GM23338 (cell line): Measurements from ENCODE around the gene UPF1. TPM values are rescaled to one million over a fixed set of nuclear protein-coding genes. Genes with fewer than 3 reads are reported as not detected.

Source experiments
- ATAC-seq: fragments of 200-7000 bp; cut with Tn5 transposase; 3 replicates; pipeline ENCODE4 v1.9.1; 2020
- DNase-seq: peaks from one replicate; pipeline ENCODE4 v3.0.0-alpha.2; 2015; ENCODE audit warnings: low spot score
- H2AFZ ChIP-seq: fragments of 200-600 bp; sonication (generic); 2 replicates; pipeline ENCODE4 v1.8.0; 2016; ENCODE audit warnings: antibody characterized with exemption, mild to moderate bottlenecking, moderate library complexity
- H3F3A ChIP-seq: fragments of 200-600 bp; sonication (generic); replicated peaks from 2 replicates; pipeline ENCODE4 v1.8.0; 2017; ENCODE audit warnings: antibody characterized with exemption, mixed run types, low read depth
- H3K27ac ChIP-seq: fragments of 200-600 bp; sonication (generic); 2 replicates; pipeline ENCODE4 v1.6.1; 2016; ENCODE audit warnings: low read depth
- H3K27me3 ChIP-seq: fragments of 200-600 bp; sonication (generic); 2 replicates; pipeline ENCODE4 v1.8.0; 2016; ENCODE audit warnings: mild to moderate bottlenecking, mixed run types, moderate library complexity; ENCODE audit not compliant: insufficient read depth
- H3K36me3 ChIP-seq: fragments of 200-600 bp; sonication (generic); 2 replicates; pipeline ENCODE4 v1.8.0; 2016; ENCODE audit warnings: mild to moderate bottlenecking; ENCODE audit not compliant: insufficient read depth
- H3K4me1 ChIP-seq: fragments of 200-600 bp; sonication (generic); 2 replicates; pipeline ENCODE4 v1.8.0; 2016; ENCODE audit warnings: mild to moderate bottlenecking, moderate library complexity; ENCODE audit not compliant: insufficient read depth
- H3K4me2 ChIP-seq: fragments of 200-600 bp; sonication (generic); 2 replicates; pipeline ENCODE4 v1.7.1; 2017; ENCODE audit warnings: mixed run types
- H3K4me3 ChIP-seq: fragments of 200-600 bp; sonication (generic); 2 replicates; pipeline ENCODE4 v1.6.1; 2016; ENCODE audit warnings: mixed run types
- H3K79me2 ChIP-seq: fragments of 200-600 bp; sonication (generic); replicated peaks from 2 replicates; pipeline ENCODE4 v1.8.0; 2017; ENCODE audit warnings: mild to moderate bottlenecking; ENCODE audit not compliant: insufficient read depth
- H3K9me2 ChIP-seq: fragments of 200-600 bp; sonication (generic); 2 replicates; pipeline ENCODE4 v1.8.0; 2017; ENCODE audit not compliant: insufficient read depth
- H4K20me1 ChIP-seq: fragments of 200-600 bp; sonication (generic); replicated peaks from 2 replicates; pipeline ENCODE4 v1.8.0; 2017; ENCODE audit warnings: mild to moderate bottlenecking; ENCODE audit not compliant: insufficient read depth
- H3K27ac Mint-ChIP-seq: 2 replicates; pipeline ENCODE4 v1.8.0; 2020; ENCODE audit warnings: inconsistent platforms, mild to moderate bottlenecking, moderate library complexity, mixed read lengths
- H3K27me3 Mint-ChIP-seq: 3 replicates; pipeline ENCODE4 v1.8.0; 2022; ENCODE audit warnings: low read depth, mild to moderate bottlenecking, moderate library complexity, mixed read lengths, inconsistent platforms; ENCODE audit not compliant: insufficient read depth, poor library complexity
- H3K36me3 Mint-ChIP-seq: 3 replicates; pipeline ENCODE4 v1.8.0; 2021; ENCODE audit warnings: low read depth, mild to moderate bottlenecking, inconsistent platforms, moderate library complexity, mixed read lengths
- H3K4me1 Mint-ChIP-seq: 3 replicates; pipeline ENCODE4 v1.8.0; 2020; ENCODE audit warnings: mild to moderate bottlenecking, inconsistent platforms, mixed read lengths
- H3K4me3 Mint-ChIP-seq: 3 replicates; pipeline ENCODE4 v1.8.0; 2021; ENCODE audit warnings: moderate library complexity, mild to moderate bottlenecking, inconsistent platforms, mixed read lengths
- H3K9me3 Mint-ChIP-seq: 3 replicates; pipeline ENCODE4 v1.8.0; 2020; ENCODE audit warnings: moderate library complexity, mild to moderate bottlenecking, inconsistent platforms, mixed read lengths
- CREB1 ChIP-seq: fragments of 250-450 bp; sonication (Bioruptor Pico); IDR thresholded peaks from 2 replicates; pipeline ENCODE4 v1.5.0; 2020; ENCODE audit warnings: low read depth, mild to moderate bottlenecking, moderate library complexity
- CTCF ChIP-seq, 2 experiments: fragments of 200-600 bp in 1 of 2; sonication (generic) in 1 of 2; conservative IDR thresholded peaks; 2 replicates each; pipeline versions ENCODE4 v1.5.1 to v1.6.1; 2016 to 2017; ENCODE audit warnings: antibody characterized with exemption in 2 of 2, low read depth in 2 of 2, mild to moderate bottlenecking in 2 of 2, moderate library complexity in 1 of 2
- ETS1 ChIP-seq: IDR thresholded peaks from 2 replicates; pipeline ENCODE4 v1.6.1; 2016; ENCODE audit warnings: antibody characterized with exemption
- EZH2phosphoT487 ChIP-seq: fragments of 200-600 bp; sonication (generic); IDR thresholded peaks from one replicate; pipeline ENCODE4 v1.8.1; 2018; ENCODE audit warnings: antibody characterized with exemption; ENCODE audit not compliant: unreplicated experiment
- NANOG ChIP-seq: IDR thresholded peaks from 2 replicates; pipeline ENCODE4 v1.6.1; 2016; ENCODE audit warnings: antibody characterized with exemption, borderline replicate concordance
- POLR2AphosphoS5 ChIP-seq: IDR thresholded peaks from 2 replicates; pipeline ENCODE4 v1.6.1; 2016; ENCODE audit warnings: antibody characterized with exemption, low read depth
- REST ChIP-seq: IDR thresholded peaks from one replicate; pipeline ENCODE4 v1.6.1; 2018; ENCODE audit warnings: antibody characterized with exemption; ENCODE audit not compliant: unreplicated experiment
- ZNF114 ChIP-seq: fragments of 250-450 bp; sonication (Bioruptor Pico); IDR thresholded peaks from 2 replicates; pipeline ENCODE4 v1.5.0; 2020; ENCODE audit warnings: mild to moderate bottlenecking, moderate library complexity
- ZNF331 ChIP-seq: fragments of 250-450 bp; sonication (Bioruptor Pico); IDR thresholded peaks from 2 replicates; pipeline ENCODE4 v1.5.0; 2020; ENCODE audit warnings: low read depth, mild to moderate bottlenecking, moderate library complexity
- ZNF462 ChIP-seq: fragments of 250-450 bp; sonication (Bioruptor Pico); IDR thresholded peaks from 2 replicates; pipeline ENCODE4 v1.5.0; 2020; ENCODE audit warnings: mild to moderate bottlenecking, moderate library complexity
- polyA plus RNA-seq: library from polyadenylated mRNA; unstranded; fragments of >200 nt; fragmentation: Nextera tagmentation; extraction: Ambion mirVana; gene quantifications from 2 replicates; pipeline ENCODE4 v1.2.1, GENCODE V29; 2016
- total RNA-seq: library from RNA; depleted of rRNA; stranded (reverse); fragments of >200 nt; shearing (Covaris generic); gene quantifications from 2 replicates; pipeline ENCODE4 v1.2.3, GENCODE V29; 2014

Gene UPF1
- total and polyA plus RNA-seq, 2 experiments from 2014 or later, result 13.8 to 138 TPM

- no peak for TF ChIP-seq CTCF (conservative IDR thresholded peaks at IDR 0.05; ENCODE audit: low read depth in 2 of 2)
Measured at GRCh38 chr19:18850471-18851375, 19.0 kb downstream of the UPF1 start (continued).

- H4K20me1 ChIP-seq, result peaks cover 34% of the 10 kb centered on the region
- no peak overlapping the region for H3K27ac ChIP-seq
- ATAC-seq (no peak), DNase-seq (no peak)
- Mint-ChIP-seq H3K27ac (no peak overlapping the region), H3K4me1 (peaks cover 6% of the 10 kb centered on the region), H3K27me3 (peaks cover 3% of the 10 kb centered on the region), H3K4me3 (no peak overlapping the region), H3K36me3 (peaks cover 83% of the 10 kb centered on the region), H3K9me3 (no peaks in the 10 kb centered on the region)
- H3K4me2 ChIP-seq, result no peak overlapping the region
- TF ChIP-seq POLR2AphosphoS5 (no peak), ZNF331 (CRISPR knock-in tag) (no peak), ETS1 (no peak), CREB1 (CRISPR knock-in tag) (no peak), ZNF462 (CRISPR knock-in tag) (no peak), NANOG (no peak), EZH2phosphoT487 (no peak), REST (no peak), ZNF114 (no peak)
- H3K4me1 ChIP-seq, result no peaks in the 10 kb centered on the region
- no peak overlapping the region for H2AFZ ChIP-seq
- peaks cover 39% of the 10 kb centered on the region for H3K36me3 ChIP-seq
- peaks cover 4% of the 10 kb centered on the region; the same call in 1 of the 2 replicates for H3F3A ChIP-seq
- no peak overlapping the region for H3K4me3 ChIP-seq
- peaks cover 31% of the 10 kb centered on the region for H3K79me2 ChIP-seq
- no peaks in the 10 kb centered on the region for H3K27me3 ChIP-seq
- no peaks in the 10 kb centered on the region for H3K9me2 ChIP-seq
Measured at GRCh38 chr19:18851673-18852325, 20.0 kb downstream of the UPF1 start.
